ENCODE data around the gene KRTAP9-2.
"Not testable (repeated sequence)": the region's sequence is repeated elsewhere in the genome, so short reads cannot be mapped to it uniquely, and the experiment has no call there.

The KRTAP9-2 gene

GRCh38 chr17:41237116-41237515 is 10.7 kb downstream of the KRTAP9-2 start:
- FAIRE-seq = not testable (repeated sequence)

- FAIRE-seq = not testable (repeated sequence)
These were observed 11.5 kb downstream of the KRTAP9-2 start, which contains the start of gene KRTAP9-8 for GRCh38 chr17:41237949-41238437. KRTAP9-8 (plus strand) TSS chr17:41237999; CDS start chr17:41238052, 53 bp downstream.

- FAIRE-seq = not testable (repeated sequence)
These were observed 20.7 kb downstream of the KRTAP9-2 start for GRCh38 chr17:41246995-41247787.

- FAIRE-seq = not testable (repeated sequence)
These were observed 23.3 kb downstream of the KRTAP9-2 start, which contains the start of gene KRTAP9-4 for GRCh38 chr17:41249637-41250240. KRTAP9-4 (plus strand) TSS chr17:41249687; CDS start chr17:41249721, 34 bp downstream.

GRCh38 chr17:41251261-41251660 is 24.8 kb downstream of the KRTAP9-2 start:
- FAIRE-seq = no peak

GRCh38 chr17:41254861-41255260 is 28.4 kb downstream of the KRTAP9-2 start:
- FAIRE-seq = no peak

- FAIRE-seq = not testable (repeated sequence)
These were observed 29.2 kb downstream of the KRTAP9-2 start, which contains the start of gene KRTAP9-9 for GRCh38 chr17:41255381-41256290. KRTAP9-9 (plus strand) TSS chr17:41255384.

- no peak for FAIRE-seq
These were observed 29.8 kb downstream of the KRTAP9-2 start for GRCh38 chr17:41256291-41256685.

GRCh38 chr17:41258406-41258805 is 32.0 kb downstream of the KRTAP9-2 start:
- no peak for FAIRE-seq

GRCh38 chr17:41263212-41263611 is 36.8 kb downstream of the KRTAP9-2 start:
- no peak for FAIRE-seq

GRCh38 chr17:41264599-41264998 is 38.2 kb downstream of the KRTAP9-2 start:
- FAIRE-seq = no peak

- no peak for FAIRE-seq
These were observed 38.6 kb downstream of the KRTAP9-2 start, which contains the start of gene KRTAP9-6 for GRCh38 chr17:41265078-41265477. KRTAP9-6 (plus strand) TSS chr17:41265378; CDS start chr17:41265378, 0 bp downstream.

GRCh38 chr17:41267711-41268110 is 41.3 kb downstream of the KRTAP9-2 start:
- no peak for FAIRE-seq

GRCh38 chr17:41271323-41271722 is 44.9 kb downstream of the KRTAP9-2 start:
- FAIRE-seq = not testable (repeated sequence)

- no peak for FAIRE-seq
These were observed 45.4 kb downstream of the KRTAP9-2 start for GRCh38 chr17:41271858-41272257.

- FAIRE-seq = not testable (repeated sequence)
These were observed 49.3 kb downstream of the KRTAP9-2 start, which contains the start of gene KRTAP9-7 for GRCh38 chr17:41275648-41276190. KRTAP9-7 (plus strand) TSS chr17:41275698; CDS start chr17:41275698, 0 bp downstream.
